IPS DF 6.9 (cell line): ENCODE measurements around the gene TAB3.

Experiments used
- DNase-seq: peaks from one replicate; pipeline ENCODE4 v3.0.0-alpha.2; 2013; ENCODE audit warnings: low read depth, low spot score
- H3K27ac ChIP-seq: one replicate; pipeline ENCODE4 v1.5.1; 2013; ENCODE audit warnings: low read length, control low read depth
- H3K27me3 ChIP-seq: 2 replicates; pipeline ENCODE4 v1.6.1; 2013; ENCODE audit warnings: mild to moderate bottlenecking, low read length; ENCODE audit not compliant: control insufficient read depth, insufficient read depth
- H3K36me3 ChIP-seq: 2 replicates; pipeline ENCODE4 v1.6.1; 2013; ENCODE audit warnings: low read length; ENCODE audit not compliant: control insufficient read depth, insufficient read depth
- H3K4me1 ChIP-seq: 2 replicates; pipeline ENCODE4 v1.6.1; 2013; ENCODE audit warnings: low read length; ENCODE audit not compliant: control insufficient read depth, insufficient read depth
- H3K4me3 ChIP-seq: 2 replicates; pipeline ENCODE4 v1.5.1; 2013; ENCODE audit warnings: mild to moderate bottlenecking, low read length
- H3K9me3 ChIP-seq: 2 replicates; pipeline ENCODE4 v1.6.1; 2013; ENCODE audit warnings: low read length, inconsistent platforms; ENCODE audit not compliant: control insufficient read depth, insufficient read depth
- WGBS: extraction: QIAGEN DNeasy Blood & Tissue Kit; methylation state at CpG from one replicate; pipeline ENCODE4 v1.1.7; 2013; ENCODE audit warnings: mixed read lengths, missing lambda C conversion rate; ENCODE audit not compliant: insufficient read length, insufficient coverage; 5-methylcytosine and 5-hydroxymethylcytosine counted together

The TAB3 gene

GRCh38 chrX:30822764-30823163 lies 66.3 kb downstream of the TAB3 start:
- Histone ChIP-seq H3K27ac (no peak overlapping the region), H3K36me3 (no peaks in the 10 kb centered on the region), H3K27me3 (no peaks in the 10 kb centered on the region), H3K9me3 (no peaks in the 10 kb centered on the region), H3K4me1 (no peaks in the 10 kb centered on the region), H3K4me3 (no peak overlapping the region)
- DNase-seq = no peak
- no CpG with 5 or more reads among the region's 2 CpGs for WGBS

GRCh38 chrX:30822068-30822681 lies 66.9 kb downstream of the TAB3 start:
- DNase-seq = no peak
- Histone ChIP-seq H3K27ac (no peak overlapping the region), H3K27me3 (no peaks in the 10 kb centered on the region), H3K4me1 (no peaks in the 10 kb centered on the region), H3K9me3 (no peaks in the 10 kb centered on the region), H3K36me3 (no peaks in the 10 kb centered on the region), H3K4me3 (no peak overlapping the region)
- no CpG with 5 or more reads among the region's 3 CpGs for WGBS

GRCh38 chrX:30821116-30821515 lies 67.9 kb downstream of the TAB3 start:
- no peak overlapping the region for H3K27ac ChIP-seq
- DNase-seq = no peak
- no CpG with 5 or more reads among the region's 1 CpG for WGBS
- no peaks in the 10 kb centered on the region for H3K36me3 ChIP-seq
- H3K27me3 ChIP-seq = no peaks in the 10 kb centered on the region
- no peaks in the 10 kb centered on the region for H3K4me1 ChIP-seq
- no peaks in the 10 kb centered on the region for H3K9me3 ChIP-seq
- no peak overlapping the region for H3K4me3 ChIP-seq

- Histone ChIP-seq H3K27ac (no peak overlapping the region), H3K4me1 (no peaks in the 10 kb centered on the region), H3K4me3 (no peak overlapping the region), H3K27me3 (no peaks in the 10 kb centered on the region), H3K36me3 (no peaks in the 10 kb centered on the region), H3K9me3 (no peaks in the 10 kb centered on the region)
- WGBS = no CpG with 5 or more reads among the region's 2 CpGs
- no peak for DNase-seq
Measured at GRCh38 chrX:30819080-30819479, 70.0 kb downstream of the TAB3 start.

- Histone ChIP-seq H3K4me3 (no peak overlapping the region), H3K4me1 (no peaks in the 10 kb centered on the region), H3K27ac (no peak overlapping the region), H3K36me3 (no peaks in the 10 kb centered on the region), H3K9me3 (no peaks in the 10 kb centered on the region), H3K27me3 (no peaks in the 10 kb centered on the region)
- no peak for DNase-seq
- WGBS = no CpG with 5 or more reads among the region's 3 CpGs
Measured at GRCh38 chrX:30816079-30816478, 73.0 kb downstream of the TAB3 start.

- Histone ChIP-seq H3K27ac (no peak overlapping the region), H3K27me3 (no peaks in the 10 kb centered on the region), H3K9me3 (no peaks in the 10 kb centered on the region), H3K36me3 (no peaks in the 10 kb centered on the region), H3K4me3 (no peak overlapping the region), H3K4me1 (no peaks in the 10 kb centered on the region)
- WGBS = no CpG with 5 or more reads among the region's 7 CpGs
- no peak for DNase-seq
Measured at GRCh38 chrX:30814978-30815377, 74.1 kb downstream of the TAB3 start.

- H3K9me3 ChIP-seq = no peaks in the 10 kb centered on the region
- no peaks in the 10 kb centered on the region for H3K36me3 ChIP-seq
- no peak overlapping the region for H3K4me3 ChIP-seq
- WGBS = no CpG with 5 or more reads among the region's 1 CpG
- no peak overlapping the region for H3K27ac ChIP-seq
- no peaks in the 10 kb centered on the region for H3K27me3 ChIP-seq
- H3K4me1 ChIP-seq = no peaks in the 10 kb centered on the region
- no peak for DNase-seq
Measured at GRCh38 chrX:30812326-30812725, 76.7 kb downstream of the TAB3 start.

GRCh38 chrX:30806187-30806728 lies 82.8 kb downstream of the TAB3 start:
- Histone ChIP-seq H3K27me3 (no peaks in the 10 kb centered on the region), H3K36me3 (no peaks in the 10 kb centered on the region), H3K9me3 (no peaks in the 10 kb centered on the region), H3K27ac (no peak overlapping the region), H3K4me3 (no peak overlapping the region), H3K4me1 (no peaks in the 10 kb centered on the region)
- no peak for DNase-seq
- no CpG with 5 or more reads among the region's 7 CpGs for WGBS

GRCh38 chrX:30804462-30804861 lies 84.6 kb downstream of the TAB3 start:
- H3K27me3 ChIP-seq = no peaks in the 10 kb centered on the region
- no peaks in the 10 kb centered on the region for H3K36me3 ChIP-seq
- H3K9me3 ChIP-seq = no peaks in the 10 kb centered on the region
- H3K4me3 ChIP-seq = no peak overlapping the region
- no peak overlapping the region for H3K27ac ChIP-seq
- H3K4me1 ChIP-seq = no peaks in the 10 kb centered on the region
- DNase-seq = no peak
- WGBS = no CpG with 5 or more reads among the region's 2 CpGs

- H3K27me3 ChIP-seq = no peaks in the 10 kb centered on the region
- H3K4me3 ChIP-seq = no peak overlapping the region
- no CpG with 5 or more reads among the region's 1 CpG for WGBS
- no peaks in the 10 kb centered on the region for H3K4me1 ChIP-seq
- no peaks in the 10 kb centered on the region for H3K9me3 ChIP-seq
- DNase-seq = no peak
- no peak overlapping the region for H3K27ac ChIP-seq
- no peaks in the 10 kb centered on the region for H3K36me3 ChIP-seq
Measured at GRCh38 chrX:30800901-30801300, 88.2 kb downstream of the TAB3 start.

- no CpG with 5 or more reads among the region's 2 CpGs for WGBS
- H3K4me3 ChIP-seq = no peak overlapping the region
- H3K4me1 ChIP-seq = no peaks in the 10 kb centered on the region
- no peak for DNase-seq
- H3K27me3 ChIP-seq = no peaks in the 10 kb centered on the region
- H3K36me3 ChIP-seq = no peaks in the 10 kb centered on the region
- no peaks in the 10 kb centered on the region for H3K9me3 ChIP-seq
- no peak overlapping the region for H3K27ac ChIP-seq
Measured at GRCh38 chrX:30799327-30799726, 89.7 kb downstream of the TAB3 start.
